GM18868 (cell line): ENCODE results near the gene LMAN2L.

Experiments used
- ATAC-seq: cut with Tn5 transposase; IDR thresholded peaks from one replicate; pipeline ENCODE4 v1.9.1; 2021; ENCODE audit warnings: mild to moderate bottlenecking, moderate library complexity; ENCODE audit not compliant: unreplicated experiment

The LMAN2L gene

DNA sequence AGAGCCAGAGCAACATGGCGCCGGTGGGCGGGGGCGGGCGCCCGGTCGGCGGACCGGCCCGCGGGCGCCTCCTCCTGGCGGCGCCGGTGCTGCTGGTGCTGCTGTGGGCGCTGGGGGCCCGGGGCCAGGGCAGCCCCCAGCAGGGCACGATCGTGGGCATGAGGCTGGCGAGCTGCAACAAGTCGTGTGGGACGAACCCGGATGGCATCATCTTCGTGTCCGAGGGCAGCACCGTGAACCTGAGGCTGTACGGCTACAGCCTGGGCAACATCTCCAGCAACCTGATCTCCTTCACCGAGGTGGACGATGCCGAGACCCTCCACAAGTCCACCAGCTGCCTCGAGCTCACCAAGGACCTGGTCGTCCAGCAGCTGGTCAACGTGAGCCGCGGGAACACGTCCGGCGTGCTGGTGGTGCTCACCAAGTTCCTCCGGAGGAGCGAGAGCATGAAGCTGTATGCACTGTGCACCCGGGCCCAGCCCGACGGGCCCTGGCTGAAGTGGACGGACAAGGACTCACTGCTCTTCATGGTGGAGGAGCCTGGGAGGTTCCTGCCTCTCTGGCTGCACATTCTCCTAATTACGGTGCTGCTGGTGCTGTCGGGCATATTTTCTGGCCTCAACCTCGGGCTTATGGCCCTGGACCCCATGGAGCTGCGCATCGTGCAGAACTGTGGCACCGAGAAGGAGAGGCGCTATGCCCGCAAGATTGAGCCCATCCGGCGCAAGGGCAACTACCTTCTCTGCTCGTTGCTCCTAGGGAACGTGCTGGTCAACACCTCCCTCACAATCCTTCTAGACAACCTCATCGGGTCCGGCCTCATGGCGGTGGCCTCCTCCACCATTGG lies 21.3 kb upstream of the LMAN2L start:
- ATAC-seq = peak; percentile 2

- peak; percentile 76 for ATAC-seq
Observed at GRCh38 chr2:96760036-96760985, 20.4 kb upstream of the LMAN2L start, which contains the start of gene CNNM4. TSS of gene CNNM4 (plus strand) at chr2:96760902. CDS start at chr2:96761000, 98 bp downstream.

DNA sequence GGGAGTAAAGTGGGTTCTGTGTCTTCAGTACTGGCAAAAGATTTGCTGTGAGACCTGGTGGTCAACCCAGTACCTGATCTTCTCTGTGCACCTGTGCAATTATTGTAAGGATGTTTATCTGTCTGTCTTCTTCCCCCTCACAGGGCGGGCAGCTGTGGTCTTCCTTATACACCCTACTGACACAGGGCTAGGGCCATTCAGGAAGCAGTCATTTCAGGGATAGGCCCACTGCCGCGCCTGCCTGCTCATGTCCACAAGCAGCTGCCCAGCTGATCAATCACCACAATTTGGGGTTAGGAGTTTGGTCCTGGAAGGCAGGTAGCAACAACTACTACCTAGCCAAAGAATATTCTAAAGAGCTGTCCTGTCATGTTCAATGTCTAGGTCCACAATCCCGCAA lies 19.7 kb upstream of the LMAN2L start:
- no peak for ATAC-seq

DNA sequence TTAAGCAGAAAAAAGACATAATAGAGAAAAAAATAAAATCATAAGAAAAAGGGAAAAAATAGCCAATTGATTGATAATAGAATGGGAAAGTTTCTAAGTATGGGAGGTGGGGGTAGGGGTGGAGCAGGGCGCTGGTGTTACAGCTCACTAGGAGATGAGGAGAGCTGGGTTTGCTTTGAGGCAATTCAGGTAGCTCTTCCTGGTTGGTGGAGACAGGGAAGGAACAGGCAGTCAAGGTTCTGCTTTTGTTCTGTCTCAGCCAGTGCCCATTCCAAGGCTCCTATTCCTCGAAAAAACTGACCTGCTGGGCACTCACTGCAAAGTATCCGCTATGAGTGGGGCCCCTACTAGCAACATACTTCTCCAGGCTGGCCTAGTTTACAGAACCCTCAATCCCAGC lies 19.1 kb upstream of the LMAN2L start:
- no peak for ATAC-seq

GRCh38 chr2:96757477-96757860 lies 17.6 kb upstream of the LMAN2L start:
- ATAC-seq = no peak

GRCh38 chr2:96756788-96757476 lies 17.1 kb upstream of the LMAN2L start:
- no peak for ATAC-seq

GRCh38 chr2:96754317-96754716 lies 14.5 kb upstream of the LMAN2L start:
- ATAC-seq = no peak

GRCh38 chr2:96753661-96754282 lies 13.9 kb upstream of the LMAN2L start:
- no peak for ATAC-seq

DNA sequence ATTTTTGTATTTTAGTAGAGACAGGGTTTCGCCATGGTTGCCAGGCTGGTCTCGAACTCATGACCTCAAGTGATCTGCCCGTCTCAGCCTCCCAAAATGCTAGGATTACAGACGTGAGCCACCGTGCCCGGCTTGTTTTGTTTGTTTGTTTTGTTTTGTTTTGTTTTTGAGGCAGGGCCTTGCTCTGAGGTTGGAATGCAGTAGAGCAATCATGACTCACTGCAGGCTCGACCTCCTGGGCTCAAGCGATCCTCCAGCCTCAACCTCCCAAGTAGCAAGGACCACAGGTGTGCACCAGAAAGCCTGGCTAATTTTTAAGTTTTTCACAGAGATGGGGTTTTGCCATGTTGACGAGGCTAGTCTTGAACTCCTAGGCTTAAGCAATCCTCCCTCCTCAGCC lies 11.9 kb upstream of the LMAN2L start:
- no peak for ATAC-seq

DNA sequence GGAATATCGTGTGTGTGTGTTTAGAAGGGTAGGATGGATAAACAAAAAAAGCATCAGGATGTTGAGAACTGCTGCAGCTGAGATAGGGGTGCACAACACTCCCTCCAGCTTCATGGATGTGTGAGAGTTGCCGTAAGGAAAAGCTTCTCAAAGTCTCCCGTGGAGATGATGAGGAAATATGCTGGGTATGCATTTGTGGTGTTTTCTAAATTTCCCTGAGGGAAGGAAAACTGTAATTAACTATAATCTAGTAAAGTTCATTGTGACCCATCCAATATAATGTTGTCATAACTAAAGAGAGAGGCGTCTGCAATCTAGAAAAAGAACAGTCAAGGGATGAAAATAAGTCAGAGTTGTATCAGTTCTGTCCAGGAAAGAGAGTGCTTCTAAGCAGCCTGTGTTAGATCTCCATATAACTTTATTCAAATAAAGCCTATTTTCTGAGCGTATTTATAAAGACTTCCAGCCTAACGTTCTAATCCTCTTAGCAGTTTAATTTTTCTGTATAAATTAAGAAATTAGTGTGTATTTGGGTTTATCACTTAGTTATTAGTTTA lies 7.3 kb upstream of the LMAN2L start:
- ATAC-seq = no peak

DNA sequence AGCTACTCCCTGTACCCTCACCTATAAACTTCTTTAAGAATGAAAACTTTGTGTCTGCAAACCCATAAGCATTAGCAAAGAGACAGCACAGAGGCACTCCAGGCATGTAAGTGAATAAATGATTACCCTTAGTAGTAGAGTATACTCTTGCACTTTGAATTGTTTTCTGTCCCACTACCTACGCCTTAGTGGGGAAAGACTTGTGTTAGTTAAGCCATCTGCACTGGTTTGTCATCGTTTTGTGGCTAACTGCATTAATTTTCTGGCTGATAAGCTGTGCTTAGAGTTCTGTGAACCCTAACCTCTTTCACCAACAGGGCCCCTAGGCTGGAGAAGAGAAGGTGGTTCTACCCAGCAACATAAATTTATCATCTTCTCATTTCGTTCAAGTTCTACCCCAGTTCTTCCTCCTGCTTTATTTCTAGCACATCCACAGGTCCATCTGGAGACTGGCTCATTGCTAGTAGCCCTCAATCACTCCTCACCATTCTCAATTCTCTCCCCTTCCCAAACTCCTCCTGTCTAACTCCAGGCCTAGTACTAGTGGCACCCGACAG lies 710 bp downstream of the LMAN2L start:
- ATAC-seq = no peak

GRCh38 chr2:96737831-96738230 lies 2.0 kb downstream of the LMAN2L start:
- no peak for ATAC-seq

DNA sequence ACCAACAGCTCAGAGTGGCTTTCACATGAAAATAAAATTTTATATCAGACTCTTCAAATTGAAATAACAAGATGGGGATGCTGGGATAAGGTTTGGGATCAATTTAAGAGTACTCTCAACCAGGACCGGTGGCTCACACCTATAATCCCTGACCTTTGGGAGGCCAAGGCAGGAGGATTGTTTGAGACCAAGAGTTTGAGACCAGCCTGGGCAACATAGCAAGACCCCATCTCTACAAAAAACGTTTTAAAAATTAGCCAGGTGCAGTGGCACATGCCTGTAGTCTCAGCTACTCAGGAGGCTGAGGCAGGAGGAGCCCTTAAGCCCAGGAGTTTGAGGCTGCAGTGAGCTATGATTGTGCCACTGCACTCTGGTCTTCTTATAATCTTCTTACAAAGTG lies 2.6 kb downstream of the LMAN2L start:
- ATAC-seq = no peak

DNA sequence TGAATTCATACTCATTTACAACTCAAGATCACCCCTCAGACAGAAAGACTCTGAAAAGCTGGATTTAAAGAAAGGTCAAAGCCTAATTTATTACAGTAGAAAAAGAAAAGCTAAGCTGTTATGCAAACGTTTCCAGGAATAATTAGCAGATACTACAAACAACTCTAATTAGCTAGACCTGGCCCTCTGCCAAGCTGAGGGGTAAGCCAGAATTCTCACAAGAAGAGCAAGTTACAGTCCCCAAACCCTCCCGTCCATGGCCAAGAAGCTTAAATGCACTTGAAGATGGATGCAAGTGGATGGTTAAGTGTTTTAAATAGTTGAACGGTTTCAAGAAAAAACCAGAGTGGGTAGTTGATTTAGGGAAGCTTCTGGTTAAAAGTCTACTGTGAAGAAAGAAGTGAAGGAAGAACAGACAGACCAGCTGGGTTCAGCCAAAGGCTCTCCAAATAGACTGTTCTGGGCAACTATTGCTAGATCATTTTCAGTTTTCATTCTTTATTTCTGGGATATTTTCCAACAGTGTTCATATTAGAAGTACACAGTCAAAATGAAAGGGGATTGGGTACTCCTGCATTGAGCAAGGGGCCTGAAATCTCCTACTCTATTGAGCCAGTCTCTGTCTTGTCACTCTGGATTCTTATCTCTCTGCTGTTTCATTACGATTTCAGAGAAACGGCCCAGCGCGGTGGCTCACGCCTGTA lies 4.8 kb downstream of the LMAN2L start:
- ATAC-seq = no peak

- ATAC-seq = no peak
Observed at GRCh38 chr2:96733931-96734330, 5.9 kb downstream of the LMAN2L start.

GRCh38 chr2:96730212-96730611 lies 9.7 kb downstream of the LMAN2L start:
- no peak for ATAC-seq

DNA sequence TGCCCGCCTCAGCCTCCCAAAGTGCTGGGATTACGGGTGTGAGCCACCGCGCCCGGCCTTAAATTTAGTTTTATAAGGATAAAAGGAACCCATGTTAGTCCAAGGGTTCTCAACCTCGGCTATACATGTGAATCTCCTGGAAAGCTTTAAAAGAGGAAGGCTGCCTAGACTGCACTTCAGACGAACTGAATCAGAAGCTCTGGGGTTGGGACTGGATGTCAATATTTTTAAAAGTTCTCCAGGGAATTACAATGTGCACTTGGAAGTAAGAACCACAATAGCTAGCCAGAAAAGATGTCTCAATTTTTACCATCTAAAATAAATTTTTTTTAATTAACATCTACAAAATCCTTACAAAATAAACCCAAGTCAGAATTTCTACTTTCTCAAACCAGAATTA lies 10.1 kb downstream of the LMAN2L start:
- ATAC-seq = no peak

DNA sequence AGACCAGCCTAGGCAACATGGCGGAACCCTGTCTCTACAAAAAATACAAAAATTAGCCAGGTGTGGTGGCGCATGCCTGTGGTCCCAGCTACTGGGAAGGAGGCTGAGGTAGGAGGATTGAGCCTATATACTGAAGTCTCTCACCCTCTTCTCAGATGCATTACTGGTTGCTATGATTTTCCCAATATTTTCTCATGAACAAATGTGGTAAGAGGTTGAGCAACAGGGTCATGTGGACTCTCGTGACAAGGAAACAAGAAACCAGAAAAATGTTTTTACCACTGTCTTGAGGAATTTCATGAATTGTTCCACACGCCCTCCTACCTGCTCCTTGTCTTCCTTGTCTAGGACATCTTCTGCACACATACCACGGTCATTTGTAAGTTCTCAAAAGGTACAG lies 12.4 kb downstream of the LMAN2L start:
- ATAC-seq = no peak

GRCh38 chr2:96726131-96726530 lies 13.7 kb downstream of the LMAN2L start:
- ATAC-seq = no peak

- no peak for ATAC-seq
Observed at GRCh38 chr2:96716388-96716787, 23.5 kb downstream of the LMAN2L start.
